HL-60 (cell line): Measurements from ENCODE around the gene AHRR.

ENCODE experiments used
- CTCF ChIP-seq: IDR thresholded peaks from one replicate; pipeline ENCODE4 v1.5.1; 2011; ENCODE audit warnings: low read length, control low read depth, inconsistent platforms; ENCODE audit not compliant: insufficient read depth
- GABPA ChIP-seq: IDR thresholded peaks from 2 replicates; pipeline ENCODE4 v1.6.1; 2012; ENCODE audit warnings: low read depth
- POLR2AphosphoS5 ChIP-seq: IDR thresholded peaks from 2 replicates; pipeline ENCODE4 v1.6.1; 2012; ENCODE audit warnings: low read depth
- REST ChIP-seq: IDR thresholded peaks from 2 replicates; pipeline ENCODE4 v1.6.1; 2012; ENCODE audit warnings: low read depth; ENCODE audit not compliant: insufficient replicate concordance
- SPI1 ChIP-seq: IDR thresholded peaks from 2 replicates; pipeline ENCODE4 v1.6.1; 2012; ENCODE audit warnings: low read depth, mild to moderate bottlenecking, borderline replicate concordance

- TF ChIP-seq CTCF (no peak), REST (no peak), GABPA (no peak), POLR2AphosphoS5 (no peak), SPI1 (no peak)
These were observed 18.5 kb upstream of the AHRR start for GRCh38 chr5:302966-303365.
